Measurements from ENCODE around the gene USP20. TPM values are rescaled to one million over a fixed set of nuclear protein-coding genes. Genes with fewer than 3 reads are reported as not detected.

Gene USP20
- total RNA-seq, 2 donors from 2014 or later: 14.5 to 23.4 TPM

DNA sequence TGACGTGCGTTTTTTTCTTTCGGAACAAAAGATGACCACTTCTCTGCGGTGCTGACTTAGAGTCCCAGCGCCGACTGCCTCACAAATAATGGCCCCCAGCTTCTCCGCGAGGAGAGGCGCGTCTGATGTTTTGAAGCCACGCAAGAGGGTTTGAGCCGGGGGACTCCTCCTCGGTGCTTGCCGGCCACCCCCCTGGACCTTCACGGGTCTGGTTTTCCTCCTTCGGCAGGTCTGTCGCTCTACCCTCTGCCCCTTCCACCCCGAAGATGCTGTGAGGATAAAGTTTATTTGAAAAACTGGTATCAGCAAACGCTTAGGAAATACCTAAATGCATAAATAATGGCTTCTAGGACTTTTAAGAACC is 584 bp downstream of the USP20 start:
- Histone ChIP-seq H3K4me1 (peaks cover 24% of the 10 kb centered on the region), H3K4me3 (peak overlapping the region; percentile 80 to 94), H3K36me3 (replicated peaks in 1 of 2; ENCODE audit: insufficient read depth in 1 of 2, low read depth in 2 of 2) (peaks cover 0 to 14% of the 10 kb centered on the region in 2 donors), H3K27me3 (no peaks in the 10 kb centered on the region), H3K27ac (peak overlapping the region in 3 of 4 donors; percentile 72 to 91 (median 84)), H3K9me3 (no peaks in the 10 kb centered on the region)
- ATAC-seq (no peak), DNase-seq (no peak)
- WGBS, 2 donors: 1% methylated on average over 19 of the region's 19 CpGs
- intact Hi-C loops (cut with DNase I): no loop called here
- no peak for TF ChIP-seq POLR2A (IDR thresholded peaks at IDR 0.05)
- TF ChIP-seq, protein P1, sequence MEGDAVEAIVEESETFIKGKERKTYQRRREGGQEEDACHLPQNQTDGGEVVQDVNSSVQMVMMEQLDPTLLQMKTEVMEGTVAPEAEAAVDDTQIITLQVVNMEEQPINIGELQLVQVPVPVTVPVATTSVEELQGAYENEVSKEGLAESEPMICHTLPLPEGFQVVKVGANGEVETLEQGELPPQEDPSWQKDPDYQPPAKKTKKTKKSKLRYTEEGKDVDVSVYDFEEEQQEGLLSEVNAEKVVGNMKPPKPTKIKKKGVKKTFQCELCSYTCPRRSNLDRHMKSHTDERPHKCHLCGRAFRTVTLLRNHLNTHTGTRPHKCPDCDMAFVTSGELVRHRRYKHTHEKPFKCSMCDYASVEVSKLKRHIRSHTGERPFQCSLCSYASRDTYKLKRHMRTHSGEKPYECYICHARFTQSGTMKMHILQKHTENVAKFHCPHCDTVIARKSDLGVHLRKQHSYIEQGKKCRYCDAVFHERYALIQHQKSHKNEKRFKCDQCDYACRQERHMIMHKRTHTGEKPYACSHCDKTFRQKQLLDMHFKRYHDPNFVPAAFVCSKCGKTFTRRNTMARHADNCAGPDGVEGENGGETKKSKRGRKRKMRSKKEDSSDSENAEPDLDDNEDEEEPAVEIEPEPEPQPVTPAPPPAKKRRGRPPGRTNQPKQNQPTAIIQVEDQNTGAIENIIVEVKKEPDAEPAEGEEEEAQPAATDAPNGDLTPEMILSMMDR (IDR thresholded peaks at IDR 0.05): no peak

DNA sequence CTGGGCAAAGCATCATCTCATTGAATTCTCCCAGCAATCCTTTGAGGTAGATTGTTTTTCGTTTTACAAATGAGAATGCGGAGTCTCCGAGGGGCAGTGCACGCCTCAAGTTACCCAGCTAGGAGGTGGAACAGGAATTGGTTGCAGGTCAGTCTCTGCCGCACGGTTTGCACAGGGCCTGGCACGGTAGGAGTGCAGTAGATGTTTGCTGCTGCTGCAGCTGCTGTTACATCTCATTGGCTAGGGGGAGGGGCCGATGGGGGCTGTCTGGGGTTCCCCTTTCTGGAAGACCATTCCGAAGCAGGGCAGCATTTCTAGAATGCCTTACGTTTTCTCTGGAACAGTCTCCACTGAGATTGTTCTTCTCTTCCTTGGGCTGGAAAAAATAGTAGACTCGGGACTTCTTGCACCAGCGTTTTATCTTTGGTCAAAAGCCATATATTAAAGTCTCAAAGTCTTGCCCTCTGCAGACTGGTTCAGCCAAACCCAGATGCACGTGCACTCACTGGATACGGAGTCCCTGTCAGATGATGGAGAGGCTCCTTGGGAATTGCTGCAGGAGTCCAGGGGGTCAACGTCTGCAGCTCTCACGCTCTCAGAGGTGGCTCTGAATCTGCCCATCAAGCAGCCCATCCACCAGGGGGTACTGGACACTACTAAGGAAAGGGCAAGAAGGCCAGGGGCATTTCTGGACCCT is 1.2 kb downstream of the USP20 start:
- peaks cover 0 to 8% of the 10 kb centered on the region in 2 donors for H3K36me3 ChIP-seq (replicated peaks in 1 of 2; ENCODE audit: insufficient read depth in 1 of 2, low read depth in 2 of 2)
- DNase-seq (peak in 1 of 4 donors; percentile 21), ATAC-seq (no peak)
- WGBS, 2 donors: 28 to 33% methylated on average over 11 to 16 of the region's 16 CpGs
- no peaks in the 10 kb centered on the region for H3K27me3 ChIP-seq
- intact Hi-C loops (cut with DNase I): no loop called here
- peak overlapping the region in 1 of 4 donors; percentile 72 for H3K27ac ChIP-seq
- H3K4me1 ChIP-seq: peaks cover 24% of the 10 kb centered on the region
- peak overlapping the region in 1 of 2 donors; percentile 94 for H3K4me3 ChIP-seq
- no peaks in the 10 kb centered on the region for H3K9me3 ChIP-seq
- TF ChIP-seq, protein P1 (IDR thresholded peaks at IDR 0.05): no peak
- TF ChIP-seq POLR2A (IDR thresholded peaks at IDR 0.05): no peak

DNA sequence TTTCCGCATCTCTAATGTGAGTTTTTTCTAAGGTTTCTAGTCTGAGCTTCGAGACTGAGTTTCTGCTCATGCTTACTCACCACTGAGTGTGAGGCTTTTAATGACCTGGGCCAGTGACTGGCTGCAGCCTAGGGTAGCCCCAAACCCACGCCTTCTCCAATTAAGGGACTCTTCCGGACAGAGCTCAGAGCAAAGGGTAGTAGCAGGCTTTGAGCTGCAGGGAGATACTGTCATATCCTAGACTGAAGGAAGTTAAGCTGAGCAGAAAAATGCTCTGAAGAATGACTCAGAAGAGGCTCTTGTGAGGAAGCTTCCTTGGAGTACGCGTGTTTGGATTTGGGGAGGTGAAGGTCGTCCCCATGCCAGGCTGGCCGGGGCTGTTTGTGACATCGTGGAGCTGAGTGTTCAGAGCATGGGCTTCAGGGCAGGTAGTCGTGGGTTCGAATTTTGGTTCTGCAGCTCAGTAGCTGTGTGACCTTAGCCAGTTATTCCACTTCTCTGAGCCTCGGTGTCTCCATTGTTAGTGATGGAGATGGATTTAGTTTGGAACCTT is 3.5 kb downstream of the USP20 start:
- Histone ChIP-seq H3K27ac (no peak overlapping the region), H3K36me3 (replicated peaks in 1 of 2; ENCODE audit: insufficient read depth in 1 of 2, low read depth in 2 of 2) (no peaks in the 10 kb centered on the region)
- intact Hi-C loops (cut with DNase I): no loop called here

DNA sequence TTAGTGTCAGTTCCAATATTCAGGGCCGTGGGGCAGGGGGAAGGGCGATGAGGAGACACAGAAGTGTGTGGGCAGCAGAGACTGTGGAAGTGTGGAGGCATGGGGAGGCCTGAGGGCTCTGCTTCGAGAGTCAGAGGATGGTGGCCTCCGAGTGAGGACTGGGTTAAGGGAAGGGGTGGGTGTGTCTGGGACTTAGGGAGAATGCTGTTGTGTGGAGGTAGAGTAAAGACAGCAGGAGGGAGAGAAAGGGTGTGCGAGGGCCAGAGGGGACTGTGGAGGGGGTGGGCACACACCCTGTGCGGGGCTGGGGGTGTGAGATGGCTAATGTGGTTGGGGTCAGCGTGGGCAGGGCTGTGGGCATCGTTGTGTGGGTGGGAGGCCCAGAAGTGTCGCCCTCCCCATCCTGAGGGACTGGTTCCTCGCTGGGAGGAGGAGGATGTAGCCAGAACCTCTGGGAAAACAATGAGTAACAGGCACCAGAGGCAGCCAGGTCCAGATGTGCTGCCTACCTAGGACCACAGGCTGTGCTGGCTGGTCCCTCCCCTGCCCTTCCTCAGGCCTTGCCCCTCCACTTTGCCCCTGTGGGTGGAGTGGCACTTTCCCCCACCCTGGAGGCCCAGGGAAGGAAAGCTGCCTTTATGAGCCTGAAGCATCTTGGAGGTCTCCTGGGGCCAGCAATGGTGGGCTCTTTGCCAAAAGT is 4.2 kb downstream of the USP20 start:
- no peak for ATAC-seq
- Histone ChIP-seq H3K4me1 (peaks cover 13% of the 10 kb centered on the region), H3K27me3 (no peaks in the 10 kb centered on the region), H3K9me3 (no peaks in the 10 kb centered on the region), H3K27ac (no peak overlapping the region), H3K36me3 (replicated peaks in 1 of 2; ENCODE audit: insufficient read depth in 1 of 2, low read depth in 2 of 2) (no peaks in the 10 kb centered on the region), H3K4me3 (no peak overlapping the region)
- no peak for TF ChIP-seq POLR2A (IDR thresholded peaks at IDR 0.05)
- TF ChIP-seq, protein P1 (IDR thresholded peaks at IDR 0.05): no peak
- intact Hi-C loops (cut with DNase I): no loop called here
- WGBS, 2 donors: 73 to 76% methylated on average over 10 of the region's 10 CpGs
- DNase-seq: no peak

More for the DNA sequence above, 3.5 kb downstream of the USP20 start:
- Histone ChIP-seq H3K27me3 (no peaks in the 10 kb centered on the region), H3K4me3 (no peak overlapping the region), H3K4me1 (peaks cover 19% of the 10 kb centered on the region), H3K9me3 (no peaks in the 10 kb centered on the region)
- DNase-seq (no peak), ATAC-seq (no peak)
- no peak for TF ChIP-seq POLR2A (IDR thresholded peaks at IDR 0.05)
- TF ChIP-seq, protein P1 (IDR thresholded peaks at IDR 0.05): no peak
- WGBS, 2 donors: 83 to 84% methylated on average over 12 of the region's 12 CpGs
